ENCODE measurements around the gene DAZAP1. TPM values are rescaled to one million over a fixed set of nuclear protein-coding genes. Genes with fewer than 3 reads are reported as not detected.

Gene DAZAP1
- total RNA-seq: 35.7 TPM

DNA sequence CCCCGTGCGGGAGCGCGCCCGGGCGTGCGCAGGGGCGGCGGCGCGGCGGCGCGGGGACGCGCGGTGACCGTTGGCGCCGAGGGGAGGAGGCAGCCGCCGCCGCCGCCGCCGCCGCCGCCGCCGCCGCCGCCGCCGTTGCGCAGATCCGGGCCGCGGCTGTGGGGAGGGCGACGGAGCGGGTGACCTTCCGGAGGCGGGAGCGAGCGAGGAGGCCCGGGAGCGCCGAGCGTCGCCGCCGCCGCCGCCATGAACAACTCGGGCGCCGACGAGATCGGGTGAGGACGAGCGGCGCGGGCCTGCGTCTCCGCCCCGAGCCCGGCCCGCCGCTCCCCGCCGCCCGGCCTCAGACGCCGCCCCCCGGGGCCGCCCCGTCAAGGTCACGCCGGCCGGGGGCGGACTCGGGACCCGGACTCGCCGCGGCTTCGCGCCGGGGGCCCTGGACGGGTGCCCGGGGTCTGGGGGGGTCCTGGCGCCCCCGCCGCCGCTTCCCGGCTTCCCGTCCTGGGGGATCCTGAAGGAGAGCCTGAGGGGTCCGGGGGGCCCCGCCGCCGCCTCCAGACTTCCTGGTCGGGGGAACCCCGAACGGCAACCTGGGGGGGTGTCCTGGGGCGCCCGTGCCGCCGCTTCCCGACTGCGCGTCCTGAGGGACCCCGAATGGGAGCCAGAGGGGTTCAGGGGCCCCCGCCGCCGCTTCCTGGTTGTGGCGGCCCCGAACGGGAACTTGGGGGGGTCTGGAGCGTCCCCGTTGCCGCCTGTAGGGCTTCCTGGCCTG lies at the start of gene DAZAP1:
DAZAP1 (plus strand) TSS at position 59 of the 772 bp plus-strand sequence; CDS start at position 247, 188 bp downstream.
- no peak for DNase-seq

DNA sequence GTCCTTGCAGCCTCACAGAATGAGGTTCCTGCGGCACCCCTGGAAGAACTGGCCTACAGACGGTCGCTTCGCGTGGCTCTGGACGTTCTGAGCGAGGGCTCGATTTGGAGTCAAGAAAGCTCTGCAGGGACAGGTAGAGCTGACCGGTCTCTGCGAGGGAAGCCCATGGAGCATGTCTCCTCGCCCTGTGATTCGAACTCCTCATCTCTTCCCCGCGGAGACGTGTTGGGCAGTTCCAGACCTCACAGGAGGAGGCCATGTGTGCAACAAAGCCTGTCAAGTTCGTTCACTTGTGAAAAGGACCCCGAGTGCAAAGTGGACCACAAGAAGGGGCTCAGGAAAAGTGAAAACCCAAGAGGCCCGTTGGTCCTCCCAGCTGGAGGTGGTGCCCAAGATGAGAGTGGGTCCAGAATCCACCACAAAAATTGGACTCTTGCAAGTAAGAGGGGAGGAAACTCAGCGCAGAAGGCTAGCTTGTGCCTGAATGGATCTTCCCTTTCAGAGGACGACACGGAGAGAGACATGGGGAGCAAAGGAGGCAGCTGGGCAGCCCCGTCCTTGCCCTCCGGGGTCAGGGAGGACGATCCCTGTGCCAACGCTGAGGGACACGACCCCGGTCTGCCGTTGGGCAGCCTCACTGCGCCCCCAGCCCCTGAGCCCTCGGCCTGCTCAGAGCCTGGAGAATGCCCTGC lies 47.1 kb upstream of the DAZAP1 start:
- DNase-seq: no peak

GRCh38 chr19:1360818-1361461 lies 46.4 kb upstream of the DAZAP1 start:
- DNase-seq: peak; percentile 52

DNA sequence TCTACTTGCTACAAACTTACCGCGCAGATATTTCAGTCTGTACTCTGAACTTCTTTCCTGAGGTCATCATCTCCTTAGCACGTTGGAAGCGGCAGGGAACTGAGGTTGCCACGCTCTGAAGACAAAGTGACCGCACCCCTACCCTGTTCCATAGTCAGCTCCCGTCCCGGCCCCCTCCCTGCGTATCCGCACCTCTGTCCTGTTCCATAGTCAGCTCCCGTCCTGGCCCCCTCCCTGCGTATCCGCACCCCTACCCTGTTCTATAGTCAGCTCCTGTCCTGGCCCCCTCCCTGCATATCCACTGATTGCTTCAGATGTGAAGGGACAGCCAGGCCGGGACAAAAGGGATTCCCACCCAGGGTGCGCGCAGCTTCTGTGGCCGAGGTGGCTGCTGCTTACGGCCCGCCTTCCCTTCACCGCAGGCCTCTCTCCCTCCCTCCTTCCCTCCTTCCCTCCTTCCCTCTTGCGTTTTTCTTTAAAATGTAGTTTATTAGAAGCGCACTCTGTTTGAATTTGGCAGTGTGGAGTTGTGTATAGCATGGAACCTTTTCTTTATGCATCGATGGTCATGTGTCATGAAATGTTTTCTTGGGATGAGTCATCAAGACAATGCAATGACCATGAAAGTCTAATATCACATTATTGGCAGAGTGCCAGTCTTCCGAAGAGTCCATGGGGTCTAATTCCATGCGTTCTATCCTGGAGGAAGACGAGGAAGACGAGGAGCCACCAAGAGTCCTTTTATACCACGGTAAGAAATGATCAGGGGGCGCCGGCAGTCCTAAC lies 45.6 kb upstream of the DAZAP1 start:
- no peak for DNase-seq

GRCh38 chr19:1362387-1363257 lies 44.8 kb upstream of the DAZAP1 start:
- DNase-seq: no peak

- no peak for DNase-seq
Measured at GRCh38 chr19:1363599-1363998, 43.8 kb upstream of the DAZAP1 start.

DNA sequence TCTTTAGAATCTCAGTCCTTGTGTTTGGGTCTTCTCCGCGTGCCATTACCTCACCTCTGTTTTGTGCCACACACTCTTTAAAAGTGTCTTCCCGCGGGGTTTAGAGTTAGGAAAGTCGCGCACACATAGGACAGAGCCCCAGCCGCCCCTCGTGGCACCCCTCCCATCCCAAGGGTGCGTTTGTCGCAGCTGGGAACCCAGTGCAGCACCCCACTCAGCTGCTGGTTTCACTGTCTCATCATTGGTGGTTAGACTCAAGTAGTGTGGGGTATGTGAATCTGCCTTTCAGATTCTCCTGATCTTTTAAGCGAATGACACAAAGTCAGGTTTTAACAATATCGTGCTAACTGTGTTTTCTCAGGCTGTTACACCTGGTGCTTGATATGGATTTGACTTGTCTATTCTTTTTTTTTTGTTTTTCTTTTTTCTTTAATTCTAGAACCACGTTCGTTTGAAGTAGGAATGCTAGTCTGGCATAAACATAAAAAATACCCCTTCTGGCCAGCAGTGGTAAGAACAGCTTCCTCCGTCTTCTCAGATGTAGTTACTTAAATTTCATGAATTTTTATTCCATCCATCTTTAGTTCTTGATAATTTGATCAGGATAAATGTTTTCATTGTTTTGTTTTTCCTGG lies 43.2 kb upstream of the DAZAP1 start:
- DNase-seq: no peak

- DNase-seq: no peak
Measured at GRCh38 chr19:1365319-1366269, 41.8 kb upstream of the DAZAP1 start.

DNA sequence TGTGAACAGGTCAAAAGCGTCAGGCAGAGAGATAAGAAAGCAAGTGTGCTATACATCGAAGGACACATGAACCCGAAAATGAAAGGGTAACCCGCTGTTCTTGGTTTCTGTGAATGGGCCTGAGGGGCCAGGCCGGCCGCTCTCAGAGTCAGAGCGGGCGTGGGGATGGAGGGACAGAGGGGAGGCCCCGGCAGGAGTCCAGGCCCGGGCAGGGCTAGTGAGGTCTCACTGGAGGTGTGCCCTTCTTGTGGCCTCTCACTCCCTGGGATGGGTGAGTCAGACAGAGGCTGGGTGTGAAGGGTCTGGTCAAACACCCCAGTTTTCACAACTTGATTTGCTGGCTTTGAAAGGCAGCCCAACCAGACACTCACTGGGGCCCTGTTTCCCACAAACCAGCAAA lies 41.1 kb upstream of the DAZAP1 start:
- no peak for DNase-seq

GRCh38 chr19:1366899-1367870 lies 40.2 kb upstream of the DAZAP1 start:
- no peak for DNase-seq

DNA sequence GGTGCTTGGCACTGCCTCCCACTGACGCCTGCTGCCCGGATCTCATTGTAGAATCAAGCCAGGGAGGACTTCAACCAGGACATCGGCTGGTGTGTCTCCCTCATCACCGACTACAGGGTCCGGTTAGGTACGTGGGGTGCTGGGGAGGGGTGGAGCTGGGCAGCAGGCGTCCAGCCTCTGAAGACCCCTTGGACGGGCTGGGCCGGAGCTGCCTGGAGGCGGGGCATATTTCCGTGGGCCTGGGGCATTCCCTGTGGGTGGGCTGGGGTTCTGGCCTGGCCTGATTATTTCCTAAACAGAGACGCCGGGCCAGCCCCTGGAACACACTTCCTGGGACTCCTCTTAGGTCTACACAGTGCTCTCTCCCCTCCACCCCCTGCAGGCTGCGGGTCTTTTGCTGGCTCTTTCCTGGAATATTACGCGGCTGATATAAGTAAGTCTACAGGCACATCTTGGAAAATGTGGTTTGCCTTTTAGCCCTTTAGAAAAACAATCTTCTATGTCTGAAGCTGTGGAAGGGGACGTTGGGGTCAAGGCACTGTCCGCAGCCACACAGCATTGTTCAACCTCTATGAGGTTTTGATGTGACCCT lies 38.1 kb upstream of the DAZAP1 start:
- no peak for DNase-seq

GRCh38 chr19:1370579-1371361 lies 36.6 kb upstream of the DAZAP1 start:
- no peak for DNase-seq

DNA sequence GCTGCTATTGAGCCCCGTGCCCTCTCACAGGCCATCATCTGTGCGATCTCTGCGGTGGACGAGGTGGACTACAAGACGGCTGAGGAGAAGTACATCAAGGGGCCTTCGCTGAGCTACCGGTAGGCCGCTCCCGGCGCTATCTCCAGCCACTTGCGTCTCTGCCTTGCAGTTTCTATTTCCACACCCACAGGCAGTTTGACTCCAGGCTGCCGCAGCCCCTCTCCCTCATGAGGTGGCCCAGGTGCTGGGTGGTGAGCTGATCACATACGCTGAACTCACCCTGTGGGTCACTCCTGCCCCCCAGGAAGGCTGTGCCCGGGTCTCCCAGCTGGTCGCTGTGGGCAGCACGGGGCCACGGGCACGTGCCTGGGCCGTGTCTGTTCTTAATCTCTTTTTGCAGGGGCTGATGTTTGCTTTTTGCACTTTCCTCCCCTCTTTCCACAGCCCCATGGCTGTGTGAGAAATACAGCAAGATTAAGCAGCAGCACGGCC lies 34.3 kb upstream of the DAZAP1 start:
- DNase-seq: no peak

- DNase-seq: no peak
Measured at GRCh38 chr19:1373534-1374249, 33.7 kb upstream of the DAZAP1 start.

DNA sequence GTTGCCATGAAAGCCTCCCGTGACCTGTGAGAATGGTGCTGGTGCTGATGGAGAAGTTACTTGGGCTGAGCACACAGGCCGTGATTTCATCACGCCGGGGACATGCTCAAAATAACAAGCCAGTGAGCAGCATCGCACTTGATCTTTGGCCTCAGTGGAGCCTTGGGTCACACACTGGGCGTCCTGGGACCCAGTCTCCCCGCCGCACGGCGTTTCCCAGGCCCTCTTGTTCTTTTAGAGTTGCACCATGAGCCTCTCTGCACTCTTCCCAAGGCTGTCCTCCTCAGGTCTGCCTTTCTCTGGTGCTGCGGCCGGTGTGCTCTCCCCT lies 33.2 kb upstream of the DAZAP1 start:
- no peak for DNase-seq

DNA sequence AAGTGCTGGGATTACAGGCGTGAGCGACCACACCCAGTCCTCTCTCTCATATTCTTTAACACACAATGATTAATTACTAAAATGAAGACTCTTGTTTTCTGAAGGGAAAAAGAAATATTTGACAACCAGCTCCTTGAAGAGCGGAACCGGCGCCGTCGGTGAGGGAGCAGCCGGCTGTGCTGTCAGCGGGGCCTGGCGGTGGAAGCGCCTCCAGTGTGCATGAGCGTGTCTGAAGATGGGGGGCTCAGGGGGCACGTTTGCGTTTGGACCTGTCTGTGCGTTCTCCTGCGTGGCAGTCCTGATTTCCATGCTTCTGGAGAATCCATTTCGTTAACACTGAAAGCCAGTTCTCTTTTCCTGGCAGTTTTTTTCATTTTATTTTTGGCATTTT lies 31.0 kb upstream of the DAZAP1 start:
- DNase-seq: no peak

Measured in occipital lobe (tissue), 2 donors.